Uterus (tissue), 4 donors: ENCODE data around the gene NR6A1. TPM values are rescaled to one million over a fixed set of nuclear protein-coding genes. Genes with fewer than 3 reads are reported as not detected.
"Not testable (repeated sequence)": the region's sequence is repeated elsewhere in the genome, so short reads cannot be mapped to it uniquely, and the experiment has no call there.

ENCODE experiments used
- DNase-seq, 2 donors: peaks; one replicate each; pipeline ENCODE4 v3.0.0-alpha.2; 2019 to 2020
- H3K27ac ChIP-seq, 2 donors: fragments of 200-600 bp; sonication (generic); 1 replicate in 1 of 2; 2 replicates in 1 of 2; pipeline ENCODE4 v1.5.1; 2016 to 2018
- H3K27me3 ChIP-seq, 2 donors: fragments of 200-600 bp; sonication (generic); one replicate each; pipeline ENCODE4 v1.5.1; 2018 to 2019; ENCODE audit warnings: control low read depth in 1 of 2
- H3K36me3 ChIP-seq, 2 donors: fragments of 200-600 bp; sonication (generic); one replicate each; pipeline ENCODE4 v1.5.1; 2019; ENCODE audit warnings: control low read depth in 1 of 2
- H3K4me1 ChIP-seq, 2 donors: fragments of 200-600 bp; sonication (generic); one replicate each; pipeline ENCODE4 v1.5.1; 2018 to 2019; ENCODE audit warnings: control low read depth in 1 of 2
- H3K4me3 ChIP-seq, 2 donors: fragments of 200-600 bp; sonication (generic); 1 replicate in 1 of 2; 2 replicates in 1 of 2; pipeline ENCODE4 v1.5.1; 2018 to 2019; ENCODE audit warnings: mild to moderate bottlenecking in 1 of 2
- H3K9me3 ChIP-seq, 2 donors: fragments of 200-600 bp; sonication (generic); one replicate each; pipeline ENCODE4 v1.5.1; 2019; ENCODE audit warnings: control low read depth in 1 of 2
- POLR2A ChIP-seq, 2 donors: fragments of 450-650 bp; IDR thresholded peaks; one replicate each; pipeline ENCODE4 v1.6.1; 2016; ENCODE audit warnings: antibody characterized with exemption in 2 of 2, mild to moderate bottlenecking in 1 of 2, moderate library complexity in 1 of 2
- intact Hi-C: fragments of 100-400 bp; cut with DNase I; formaldehyde crosslinking; loops from one replicate; pipeline ENCODE4 v1.15.1; 2023; ENCODE audit warnings: low total_unique reads
- total RNA-seq, 4 donors: library from RNA; depleted of rRNA in 3 of 4; stranded (reverse); fragments of >200 nt in 3 of 4; gene quantifications; one replicate each; pipeline versions ENCODE4 v1.1.0 to v1.2.4, GENCODE V29; 2014 to 2023
- TF ChIP-seq, protein P1 (sequence below), 4 experiments: fragments of 200-600 bp in 2 of 4; fragments of 450-650 bp in 2 of 4; sonication (generic) in 2 of 4; IDR thresholded peaks; one replicate each; pipeline ENCODE4 v1.5.1; 2016 to 2019; ENCODE audit warnings: antibody characterized with exemption in 4 of 4, mild to moderate bottlenecking in 2 of 4, moderate library complexity in 1 of 4
- donor health status: DM: yes; HTN: yes; CAD: no.

Gene NR6A1
- total RNA-seq, 4 donors from 2014 or later: under 0.01 to 2.6 (median 1.3) TPM; not detected in 1

DNA sequence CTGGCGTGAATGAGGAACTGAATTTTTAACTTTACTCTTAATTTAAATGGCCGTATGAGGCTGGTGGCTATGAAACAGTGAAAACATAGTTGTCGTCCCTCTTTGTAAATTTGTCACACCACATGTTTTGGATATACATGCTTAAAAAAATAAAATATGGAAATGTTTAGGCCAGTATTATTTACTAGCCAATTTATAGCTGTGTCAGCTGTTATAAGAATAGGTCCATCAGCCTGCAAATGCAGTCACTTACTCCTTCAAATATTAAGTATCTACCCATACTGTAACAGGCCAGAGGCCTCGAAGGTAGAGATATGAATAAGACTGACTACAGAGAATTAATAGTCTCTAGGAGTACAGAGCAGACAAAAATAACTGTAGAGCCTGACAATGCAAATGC, 30.0 kb downstream of the NR6A1 start:
- Histone ChIP-seq H3K27ac (no peak overlapping the region), H3K4me3 (no peak overlapping the region), H3K36me3 (no peaks in the 10 kb centered on the region), H3K27me3 (no peaks in the 10 kb centered on the region), H3K9me3 (no peaks in the 10 kb centered on the region), H3K4me1 (no peaks in the 10 kb centered on the region)
- intact Hi-C loops: no loop called here
- no peak for DNase-seq
- TF ChIP-seq, protein P1, sequence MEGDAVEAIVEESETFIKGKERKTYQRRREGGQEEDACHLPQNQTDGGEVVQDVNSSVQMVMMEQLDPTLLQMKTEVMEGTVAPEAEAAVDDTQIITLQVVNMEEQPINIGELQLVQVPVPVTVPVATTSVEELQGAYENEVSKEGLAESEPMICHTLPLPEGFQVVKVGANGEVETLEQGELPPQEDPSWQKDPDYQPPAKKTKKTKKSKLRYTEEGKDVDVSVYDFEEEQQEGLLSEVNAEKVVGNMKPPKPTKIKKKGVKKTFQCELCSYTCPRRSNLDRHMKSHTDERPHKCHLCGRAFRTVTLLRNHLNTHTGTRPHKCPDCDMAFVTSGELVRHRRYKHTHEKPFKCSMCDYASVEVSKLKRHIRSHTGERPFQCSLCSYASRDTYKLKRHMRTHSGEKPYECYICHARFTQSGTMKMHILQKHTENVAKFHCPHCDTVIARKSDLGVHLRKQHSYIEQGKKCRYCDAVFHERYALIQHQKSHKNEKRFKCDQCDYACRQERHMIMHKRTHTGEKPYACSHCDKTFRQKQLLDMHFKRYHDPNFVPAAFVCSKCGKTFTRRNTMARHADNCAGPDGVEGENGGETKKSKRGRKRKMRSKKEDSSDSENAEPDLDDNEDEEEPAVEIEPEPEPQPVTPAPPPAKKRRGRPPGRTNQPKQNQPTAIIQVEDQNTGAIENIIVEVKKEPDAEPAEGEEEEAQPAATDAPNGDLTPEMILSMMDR (IDR thresholded peaks at IDR 0.05): no peak
- no peak for TF ChIP-seq POLR2A (IDR thresholded peaks at IDR 0.05)

DNA sequence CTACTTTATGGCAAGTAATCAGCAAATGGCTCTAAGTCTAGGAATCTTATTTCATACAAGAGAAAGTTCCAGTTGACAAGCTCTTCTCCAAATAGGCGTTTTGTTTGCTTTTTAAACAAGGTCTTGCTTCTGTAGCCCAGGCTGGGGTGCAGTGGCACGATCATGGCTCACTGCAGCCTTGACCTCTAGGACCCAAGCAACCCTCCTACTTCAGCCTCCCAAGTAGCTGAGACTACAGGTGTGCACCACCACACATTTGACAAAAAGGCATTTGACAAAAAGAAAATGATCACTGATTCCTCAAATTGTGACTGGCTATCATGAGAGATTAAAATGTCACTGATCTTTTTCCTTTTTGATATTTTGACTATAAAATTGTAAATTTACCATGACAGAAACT, 31.8 kb downstream of the NR6A1 start:
- intact Hi-C loops: no loop called here

DNA sequence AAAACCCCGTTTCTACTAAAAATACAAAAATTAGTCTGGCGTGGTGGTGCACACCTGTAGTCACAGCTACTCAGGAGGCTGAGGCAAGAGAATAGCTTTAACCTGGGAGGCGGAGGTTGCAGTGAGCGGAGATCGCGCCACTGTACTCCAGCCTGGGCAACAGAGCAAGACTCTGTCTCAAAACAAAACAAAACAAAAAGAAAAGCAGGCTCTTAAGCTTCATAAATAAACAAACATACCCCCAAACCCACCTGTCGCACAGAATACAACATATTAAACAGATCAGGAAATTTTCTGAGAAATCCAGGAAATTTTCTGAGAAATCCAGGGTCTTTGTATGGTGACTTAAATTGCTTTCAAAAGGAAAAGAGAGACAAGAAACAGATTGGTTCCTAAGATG, 33.0 kb downstream of the NR6A1 start:
- H3K9me3 ChIP-seq, H3K36me3 ChIP-seq, intact Hi-C loops, H3K4me3 ChIP-seq, H3K4me1 ChIP-seq, H3K27me3 ChIP-seq, H3K27ac ChIP-seq, DNase-seq: not testable (repeated sequence)

More for the DNA sequence above, 31.8 kb downstream of the NR6A1 start:
- DNase-seq: no peak
- no peak overlapping the region for H3K4me3 ChIP-seq
- H3K36me3 ChIP-seq: no peaks in the 10 kb centered on the region
- TF ChIP-seq POLR2A (IDR thresholded peaks at IDR 0.05): no peak
- TF ChIP-seq, protein P1 (IDR thresholded peaks at IDR 0.05): no peak
- no peaks in the 10 kb centered on the region for H3K27me3 ChIP-seq
- no peaks in the 10 kb centered on the region for H3K9me3 ChIP-seq
- no peaks in the 10 kb centered on the region for H3K4me1 ChIP-seq
- no peak overlapping the region for H3K27ac ChIP-seq

DNA sequence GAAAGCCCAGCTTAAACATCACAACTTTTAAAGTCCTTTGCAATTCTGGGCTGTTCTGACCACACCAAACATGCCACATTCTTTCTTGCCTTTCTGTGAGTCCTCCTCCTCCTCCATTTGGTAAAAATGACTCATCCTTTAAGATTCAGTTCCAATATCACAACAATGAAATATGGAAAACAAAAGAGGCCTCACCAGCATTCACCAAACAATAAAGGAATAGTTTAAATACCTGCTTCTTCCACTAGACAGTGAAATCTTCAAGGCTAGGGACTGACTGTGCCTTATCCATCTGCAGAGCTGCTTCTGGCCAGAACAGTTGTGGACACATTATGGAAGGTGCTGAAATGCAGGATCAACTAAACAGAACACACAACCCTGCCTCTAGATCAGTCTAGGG, 36.0 kb downstream of the NR6A1 start:
- no peaks in the 10 kb centered on the region for H3K9me3 ChIP-seq
- intact Hi-C loops: no loop called here
- DNase-seq: no peak
- H3K4me1 ChIP-seq: no peaks in the 10 kb centered on the region
- no peaks in the 10 kb centered on the region for H3K36me3 ChIP-seq
- H3K27ac ChIP-seq: no peak overlapping the region
- no peak for TF ChIP-seq POLR2A (IDR thresholded peaks at IDR 0.05)
- TF ChIP-seq, protein P1 (IDR thresholded peaks at IDR 0.05): no peak
- no peaks in the 10 kb centered on the region for H3K27me3 ChIP-seq
- no peak overlapping the region for H3K4me3 ChIP-seq

DNA sequence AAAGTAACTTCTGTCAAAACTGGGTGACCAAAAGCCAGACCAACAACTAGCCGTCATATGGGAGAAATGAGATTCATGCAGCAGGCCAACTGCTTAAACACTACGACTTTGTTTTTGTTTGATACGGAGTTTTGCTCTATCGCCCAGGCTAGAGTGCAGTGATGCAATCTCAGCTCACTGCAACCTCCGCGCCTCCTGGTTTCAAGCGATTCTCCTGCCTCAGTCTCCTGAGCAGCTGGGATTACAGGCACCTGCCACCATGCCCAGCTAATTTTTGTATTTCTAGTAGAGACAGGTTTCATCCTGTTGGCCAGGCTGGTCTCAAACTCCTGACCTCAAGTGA, 36.4 kb downstream of the NR6A1 start:
- H3K27ac ChIP-seq, H3K9me3 ChIP-seq, H3K36me3 ChIP-seq, DNase-seq, H3K4me3 ChIP-seq, H3K27me3 ChIP-seq, H3K4me1 ChIP-seq, intact Hi-C loops: not testable (repeated sequence)

DNA sequence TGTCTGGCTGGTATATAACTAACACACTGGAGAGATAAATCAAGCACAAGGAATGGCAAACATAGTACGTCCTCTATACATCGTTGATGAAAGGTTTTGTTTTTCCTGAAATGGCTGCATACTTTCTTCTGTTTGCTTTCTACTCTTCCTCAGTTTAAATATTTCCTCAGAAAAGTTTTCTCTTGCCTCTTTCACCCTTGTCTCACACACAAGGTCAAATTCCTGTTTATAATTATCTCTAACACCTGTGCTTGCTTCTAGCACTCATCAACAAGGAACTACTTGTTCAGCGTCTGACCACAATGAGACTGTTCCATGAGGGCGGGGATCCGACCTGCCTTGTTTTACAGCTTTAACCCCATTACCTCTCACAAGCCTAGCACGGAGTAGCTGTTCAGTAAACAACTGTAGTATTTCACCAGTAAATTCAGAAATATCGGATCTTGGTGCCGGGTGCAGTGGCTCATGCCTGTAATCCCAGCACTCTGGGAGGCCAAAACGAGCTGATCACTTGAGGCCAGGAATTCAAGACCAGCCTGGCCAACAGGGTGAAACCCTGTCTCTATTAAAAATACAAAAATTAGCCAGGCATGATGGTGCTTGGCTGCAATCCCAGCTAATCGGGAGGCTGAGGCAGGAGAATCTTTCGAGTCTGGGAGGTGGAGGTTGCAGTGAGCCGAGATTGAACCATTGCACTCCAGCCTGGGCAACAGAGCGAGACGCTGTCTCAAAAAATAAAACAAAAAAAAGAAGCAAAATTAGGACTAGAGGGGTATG, 37.0 kb downstream of the NR6A1 start:
- Histone ChIP-seq H3K27ac (no peak overlapping the region), H3K4me3 (no peak overlapping the region), H3K9me3 (no peaks in the 10 kb centered on the region), H3K36me3 (no peaks in the 10 kb centered on the region), H3K27me3 (no peaks in the 10 kb centered on the region), H3K4me1 (no peaks in the 10 kb centered on the region)
- DNase-seq: no peak
- intact Hi-C loops: no loop called here
- TF ChIP-seq, protein P1 (IDR thresholded peaks at IDR 0.05): no peak
- TF ChIP-seq POLR2A (IDR thresholded peaks at IDR 0.05): no peak
